Breast epithelium (tissue), 4 donors: Measurements from ENCODE around the gene CALML3. TPM values are rescaled to one million over a fixed set of nuclear protein-coding genes. Genes with fewer than 3 reads are reported as not detected.
A peak's percentile ranks its signal among the peaks of the same experiment; 100 is the strongest.

Source experiments
- DNase-seq, 2 donors: peaks; one replicate each; pipeline ENCODE4 v3.0.0-alpha.2; 2019; ENCODE audit warnings: low spot score in 2 of 2
- H3K27ac ChIP-seq, 2 donors: fragments of 200-600 bp; sonication (generic) in 1 of 2; one replicate each; pipeline ENCODE4 v1.5.1; 2016 to 2019; ENCODE audit warnings: mild to moderate bottlenecking in 1 of 2
- H3K27me3 ChIP-seq, 2 donors: fragments of 200-600 bp; sonication (generic) in 1 of 2; one replicate each; pipeline versions ENCODE4 v1.5.1 to v1.6.0; 2017 to 2019; ENCODE audit warnings: control low read depth in 1 of 2, mild to moderate bottlenecking in 1 of 2
- H3K36me3 ChIP-seq: fragments of 200-600 bp; one replicate; pipeline ENCODE4 v1.5.1; 2019
- H3K4me1 ChIP-seq, 2 donors: fragments of 200-600 bp; sonication (generic); one replicate each; pipeline ENCODE4 v1.5.1; 2016 to 2019; ENCODE audit warnings: control low read depth in 1 of 2
- H3K4me3 ChIP-seq, 3 donors: fragments of 200-600 bp; sonication (generic); 1 replicate in 2 of 3; 2 replicates in 1 of 3; pipeline ENCODE4 v1.5.1; 2016 to 2019; ENCODE audit warnings: mild to moderate bottlenecking in 3 of 3, moderate library complexity in 2 of 3
- H3K9me3 ChIP-seq, 2 donors: fragments of 200-600 bp; sonication (generic) in 1 of 2; one replicate each; pipeline ENCODE4 v1.5.1; 2016 to 2019; ENCODE audit warnings: control low read depth in 1 of 2
- CTCF ChIP-seq, 3 donors: fragments of 450-650 bp; IDR thresholded peaks; one replicate each; pipeline ENCODE4 v1.5.1; 2016 to 2017; ENCODE audit warnings: antibody characterized with exemption in 3 of 3, mild to moderate bottlenecking in 3 of 3, moderate library complexity in 3 of 3
- POLR2A ChIP-seq: fragments of 450-650 bp; IDR thresholded peaks from one replicate; pipeline ENCODE4 v1.6.1; 2016; ENCODE audit warnings: antibody characterized with exemption, mild to moderate bottlenecking, moderate library complexity
- POLR2AphosphoS5 ChIP-seq, 3 donors: sonication (generic); formaldehyde crosslinking; IDR thresholded peaks; one replicate each; pipeline ENCODE4 v1.6.1; 2017; ENCODE audit warnings: antibody characterized with exemption in 3 of 3
- intact Hi-C: fragments of 100-400 bp; cut with DNase I; formaldehyde crosslinking; loops from one replicate; pipeline ENCODE4 v1.15.1; 2023; ENCODE audit warnings: low total_unique reads
- total RNA-seq, 3 donors: library from RNA; depleted of rRNA; stranded (reverse); fragments of >200 nt; gene quantifications; one replicate each; pipeline ENCODE4 v1.1.0, GENCODE V29; 2016

The CALML3 gene
- total RNA-seq, 3 donors from 2014 or later, result 3.6 to 13.5 TPM; not detected in 1

GRCh38 chr10:5561704-5562645, 37.2 kb downstream of the CALML3 start:
- H3K9me3 ChIP-seq, result no peaks in the 10 kb centered on the region
- intact Hi-C loops, result no loop called here
- H3K27ac ChIP-seq, result no peak overlapping the region
- no peaks in the 10 kb centered on the region for H3K27me3 ChIP-seq
- no peaks in the 10 kb centered on the region for H3K4me1 ChIP-seq
- DNase-seq, result peak in 1 of 2 donors; percentile 45
- H3K4me3 ChIP-seq, result no peak overlapping the region
- H3K36me3 ChIP-seq, result no peaks in the 10 kb centered on the region
- TF ChIP-seq POLR2AphosphoS5 (IDR thresholded peaks at IDR 0.05) (no peak), CTCF (IDR thresholded peaks at IDR 0.05) (no peak), POLR2A (no peak)

- TF ChIP-seq POLR2AphosphoS5 (IDR thresholded peaks at IDR 0.05), result no peak
- no peak for TF ChIP-seq POLR2A
- TF ChIP-seq CTCF (IDR thresholded peaks at IDR 0.05), result no peak
- intact Hi-C loops, result no loop called here
- Histone ChIP-seq H3K27ac (no peak overlapping the region), H3K27me3 (no peaks in the 10 kb centered on the region), H3K4me3 (no peak overlapping the region), H3K4me1 (no peaks in the 10 kb centered on the region), H3K36me3 (no peaks in the 10 kb centered on the region), H3K9me3 (no peaks in the 10 kb centered on the region)
- peak in 1 of 2 donors; percentile 50 for DNase-seq
Measured at GRCh38 chr10:5563321-5563961, 38.7 kb downstream of the CALML3 start.

DNA sequence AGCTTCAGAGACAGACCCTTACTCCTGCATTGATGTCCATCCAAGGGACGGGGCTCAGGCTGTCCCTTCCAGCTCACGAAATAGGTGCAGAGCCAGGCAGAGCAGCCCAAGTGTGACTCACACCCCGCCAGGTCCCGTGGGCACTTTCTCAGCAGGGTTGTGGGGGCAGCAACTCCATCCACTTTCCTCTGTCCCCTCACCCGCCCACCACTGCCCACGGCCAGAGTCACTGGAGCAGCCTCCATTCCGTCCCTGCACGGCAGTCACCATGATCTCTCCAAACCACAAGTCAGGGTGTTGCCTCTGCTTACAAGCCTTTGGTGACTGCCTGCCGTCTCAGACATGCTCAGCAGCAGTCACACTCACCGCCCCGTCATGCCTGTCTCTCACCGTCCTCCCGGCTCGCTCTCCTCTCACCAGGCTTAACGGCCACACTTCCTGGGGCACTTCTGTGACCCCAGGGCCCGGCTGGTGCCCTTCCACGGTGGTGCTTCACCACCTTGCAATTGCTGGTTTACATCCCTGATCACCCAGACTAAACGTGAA, 39.3 kb downstream of the CALML3 start:
- no peaks in the 10 kb centered on the region for H3K4me1 ChIP-seq
- H3K27me3 ChIP-seq, result no peaks in the 10 kb centered on the region
- no peaks in the 10 kb centered on the region for H3K9me3 ChIP-seq
- no peak overlapping the region for H3K27ac ChIP-seq
- intact Hi-C loops, result no loop called here
- DNase-seq, result peak in 1 of 2 donors; percentile 47
- TF ChIP-seq CTCF (IDR thresholded peaks at IDR 0.05) (no peak), POLR2AphosphoS5 (IDR thresholded peaks at IDR 0.05) (no peak), POLR2A (no peak)
- H3K36me3 ChIP-seq, result no peaks in the 10 kb centered on the region
- H3K4me3 ChIP-seq, result no peak overlapping the region

DNA sequence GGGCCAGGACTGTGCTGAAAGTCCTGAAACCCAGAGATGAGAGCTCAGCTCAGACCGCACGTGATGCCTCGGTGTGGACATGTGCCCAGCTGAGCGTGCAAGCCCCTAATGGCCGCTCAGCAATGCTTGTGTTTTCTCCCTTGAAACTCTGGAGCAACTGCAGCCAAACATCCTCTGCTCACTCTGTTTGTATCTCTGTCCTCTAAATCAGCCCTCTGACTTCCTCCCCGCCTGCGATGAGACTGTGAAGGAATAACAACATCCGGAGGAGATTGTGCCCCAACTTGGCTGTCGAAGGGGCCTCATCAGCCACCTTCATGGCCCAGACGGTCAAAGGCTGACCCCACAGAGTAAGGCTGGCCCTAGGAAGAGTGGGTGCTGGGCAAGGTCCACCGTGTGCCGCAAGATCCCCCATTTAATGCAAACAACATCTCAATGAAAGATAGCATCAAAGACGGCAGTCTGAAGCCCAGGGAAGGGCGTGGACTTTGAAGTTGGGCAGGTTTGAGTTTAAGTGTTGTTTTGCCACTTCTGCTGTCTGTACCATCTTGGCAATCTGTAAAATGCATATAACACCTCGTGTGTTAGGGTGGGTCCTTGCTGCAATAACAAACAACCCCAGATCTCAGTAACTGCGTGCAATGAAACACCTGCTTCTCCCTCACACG, 39.9 kb downstream of the CALML3 start:
- Histone ChIP-seq H3K4me1 (no peaks in the 10 kb centered on the region), H3K27ac (no peak overlapping the region), H3K36me3 (no peaks in the 10 kb centered on the region), H3K9me3 (no peaks in the 10 kb centered on the region), H3K27me3 (no peaks in the 10 kb centered on the region), H3K4me3 (no peak overlapping the region)
- TF ChIP-seq POLR2A, result no peak
- TF ChIP-seq POLR2AphosphoS5 (IDR thresholded peaks at IDR 0.05), result no peak
- no peak for TF ChIP-seq CTCF (IDR thresholded peaks at IDR 0.05)
- intact Hi-C loops, result no loop called here
- DNase-seq, result peak in 1 of 2 donors; percentile 37
